Uterus (tissue), 2 donors: Measurements from ENCODE around the gene ATP6AP1.

Experiments
- CTCF ChIP-seq, 4 experiments: fragments of 200-600 bp in 2 of 4; fragments of 450-650 bp in 2 of 4; sonication (generic) in 2 of 4; IDR thresholded peaks; one replicate each; pipeline ENCODE4 v1.5.1; 2016 to 2019; ENCODE audit warnings: antibody characterized with exemption in 4 of 4, mild to moderate bottlenecking in 2 of 4, moderate library complexity in 1 of 4
- POLR2A ChIP-seq, 2 donors: fragments of 450-650 bp; IDR thresholded peaks; one replicate each; pipeline ENCODE4 v1.6.1; 2016; ENCODE audit warnings: antibody characterized with exemption in 2 of 2, mild to moderate bottlenecking in 1 of 2, moderate library complexity in 1 of 2

- no peak for TF ChIP-seq CTCF (IDR thresholded peaks at IDR 0.05)
- TF ChIP-seq POLR2A (IDR thresholded peaks at IDR 0.05), result no peak
These were observed 24.6 kb upstream of the ATP6AP1 start for GRCh38 chrX:154403858-154404257.
